NCI-H1417 (cell line): ENCODE measurements around the gene OR1J1.

Experiments
- DNase-seq, 3 experiments: peaks; one replicate each; lab custom pipeline; 2025; lab: John Stamatoyannopoulos, UW

Gene OR1J1

DNA sequence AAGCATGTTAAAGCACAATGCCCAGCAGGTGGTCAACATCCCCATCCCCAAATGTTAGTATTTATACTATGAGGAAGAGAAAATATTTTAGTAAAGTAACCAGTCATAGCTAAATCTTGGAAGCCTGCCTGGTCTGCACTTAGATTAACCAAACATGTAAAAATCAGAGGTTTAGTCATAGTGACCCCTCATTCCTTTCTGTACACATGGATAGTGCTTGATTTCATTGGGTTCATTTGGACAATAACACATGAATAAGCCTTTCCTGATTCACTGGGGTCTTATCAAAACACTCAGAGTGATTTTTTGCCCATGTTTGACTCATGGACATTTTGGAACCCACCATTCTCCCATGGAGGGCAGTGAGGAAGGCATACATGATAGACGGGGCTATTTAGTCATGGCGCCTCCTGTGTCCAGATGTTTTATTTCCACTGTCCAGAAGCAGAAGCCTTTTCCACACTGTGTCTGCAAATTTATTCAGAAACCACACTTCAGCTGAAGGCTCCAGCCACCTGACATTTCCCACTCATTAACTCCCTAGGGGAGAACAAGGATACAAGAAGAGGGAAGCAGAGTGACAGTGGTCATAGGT, 32.5 kb downstream of the OR1J1 start:
- DNase-seq, result no peak

DNA sequence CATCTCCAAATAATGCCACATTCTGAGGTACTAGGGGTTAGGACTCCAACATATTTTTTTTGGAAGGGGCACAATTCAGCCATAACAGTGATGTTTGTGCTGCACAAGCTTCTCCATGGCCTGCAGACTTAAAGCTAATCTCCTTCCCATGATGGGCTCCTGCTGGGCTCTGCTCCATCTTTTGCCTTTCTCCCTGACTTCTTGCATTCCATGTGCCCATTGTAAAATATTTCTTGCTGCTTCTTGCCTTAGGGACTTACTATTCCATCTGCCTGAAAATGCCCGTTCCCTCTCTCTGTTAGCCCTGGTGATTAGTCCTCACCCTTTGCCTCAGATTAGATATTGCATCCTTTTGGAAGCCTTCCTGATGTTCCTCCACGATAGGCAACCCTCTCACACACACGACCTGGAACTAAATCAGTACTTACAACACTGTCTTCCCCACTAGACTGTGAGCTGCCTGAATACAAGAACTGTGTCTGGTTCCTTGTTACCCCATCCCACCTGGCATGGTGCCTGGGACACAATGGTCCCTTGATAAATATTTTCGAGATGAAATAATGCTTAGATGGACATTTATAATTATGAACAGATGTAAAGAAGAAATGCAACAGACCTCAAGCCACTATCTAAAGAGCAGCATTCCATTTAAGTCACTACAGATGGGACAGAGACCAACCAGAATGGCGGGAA, 33.5 kb downstream of the OR1J1 start:
- DNase-seq, result no peak

DNA sequence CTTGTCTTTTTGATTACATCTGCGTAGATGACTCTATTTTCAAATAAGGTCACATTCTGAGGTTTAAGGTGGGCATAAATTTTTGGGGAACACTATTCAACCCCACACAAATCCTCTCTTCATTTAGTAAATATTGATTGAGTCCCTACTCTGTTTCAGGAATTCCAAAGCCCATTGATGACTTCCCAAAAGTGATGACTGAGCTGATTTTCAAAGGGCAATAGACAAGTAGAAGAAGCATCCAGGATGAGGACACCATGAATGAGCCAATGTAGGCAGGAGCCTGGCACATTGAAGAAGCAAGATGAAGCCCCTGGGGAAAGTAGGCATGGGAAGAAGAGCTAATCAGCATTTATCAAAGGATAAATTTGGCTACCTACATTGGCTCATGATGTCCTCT, 35.2 kb downstream of the OR1J1 start:
- no peak for DNase-seq
